Caco-2 (cell line): Measurements from ENCODE around the gene ENPP7. TPM values are rescaled to one million over a fixed set of nuclear protein-coding genes. Genes with fewer than 3 reads are reported as not detected.

ENCODE experiments used
- BruUV-seq: library from RNA; stranded (reverse); fragments of 400-500 nt; replicated peaks from 2 replicates; lab custom pipeline; 2021; lab: Mats Ljungman, UMichigan
- CTCF ChIA-PET: fragments of 300-600 bp; sonication (Branson Sonifier 250); formaldehyde crosslinking; loops from one replicate; lab custom pipeline; 2022; ENCODE audit warnings: antibody characterized with exemption; lab: Charles Lee
- POLR2A ChIA-PET: fragments of 300-600 bp; sonication (Branson Sonifier 250); formaldehyde crosslinking; loops from one replicate; lab custom pipeline; 2022; ENCODE audit warnings: antibody characterized with exemption; lab: Charles Lee
- DNase-seq, 2 experiments: peaks; one replicate each; pipeline versions ENCODE4 v3.0.0 to v3.0.0-alpha.2; 2020 to 2022
- H3K27me3 ChIP-seq: replicated peaks from 2 replicates; pipeline ENCODE4 v1.6.0; 2011; ENCODE audit warnings: low read length; ENCODE audit not compliant: control insufficient read depth, insufficient read depth
- H3K36me3 ChIP-seq: 2 replicates; pipeline ENCODE4 v1.5.1; 2011; ENCODE audit warnings: low read length; ENCODE audit not compliant: control insufficient read depth, insufficient read depth
- H3K4me1 ChIP-seq: fragments of 250-450 bp; sonication (Bioruptor Pico); 2 replicates; pipeline ENCODE4 v1.5.1; 2020; ENCODE audit warnings: mild to moderate bottlenecking
- H3K4me3 ChIP-seq: 2 replicates; pipeline ENCODE4 v1.5.1; 2011; ENCODE audit warnings: low read depth, mild to moderate bottlenecking, control low read depth, low read length
- H3K9me3 ChIP-seq: fragments of 250-450 bp; sonication (Bioruptor Pico); 2 replicates; pipeline ENCODE4 v1.5.1; 2020; ENCODE audit warnings: mild to moderate bottlenecking, moderate library complexity
- H3K27ac Mint-ChIP-seq: one replicate; pipeline ENCODE4 v1.8.0; 2022; ENCODE audit warnings: mixed read lengths; ENCODE audit not compliant: unreplicated experiment
- H3K27me3 Mint-ChIP-seq: one replicate; pipeline ENCODE4 v1.8.0; 2022; ENCODE audit warnings: mixed read lengths; ENCODE audit not compliant: insufficient read depth, unreplicated experiment
- H3K36me3 Mint-ChIP-seq: one replicate; pipeline ENCODE4 v1.8.0; 2022; ENCODE audit warnings: mild to moderate bottlenecking, mixed read lengths; ENCODE audit not compliant: insufficient read depth, unreplicated experiment
- H3K4me1 Mint-ChIP-seq: one replicate; pipeline ENCODE4 v1.8.0; 2022; ENCODE audit warnings: low read depth, mixed read lengths; ENCODE audit not compliant: unreplicated experiment
- H3K4me3 Mint-ChIP-seq: one replicate; pipeline ENCODE4 v1.8.0; 2022; ENCODE audit warnings: mild to moderate bottlenecking, moderate library complexity, mixed read lengths; ENCODE audit not compliant: unreplicated experiment
- H3K9me3 Mint-ChIP-seq: one replicate; pipeline ENCODE4 v1.8.0; 2022; ENCODE audit warnings: mixed read lengths; ENCODE audit not compliant: unreplicated experiment
- CTCF ChIP-seq, 2 experiments: fragments of 200-600 bp in 1 of 2; IDR thresholded peaks; 1 replicate in 1 of 2; 2 replicates in 1 of 2; pipeline versions ENCODE4 v1.5.1 to v1.8.0; 2011 to 2022; ENCODE audit warnings: antibody characterized with exemption in 1 of 2, control low read depth in 1 of 2, inconsistent platforms in 1 of 2, low read depth in 1 of 2, low read length in 1 of 2, mild to moderate bottlenecking in 1 of 2, moderate library complexity in 1 of 2; ENCODE audit not compliant: insufficient read depth in 1 of 2, severe bottlenecking in 1 of 2, unreplicated experiment in 1 of 2
- intact Hi-C: fragments of 100-400 bp; cut with micrococcal nuclease; formaldehyde crosslinking; loops from one replicate; pipeline ENCODE4 v1.10.0; 2022; ENCODE audit not compliant: unreplicated experiment
- total RNA-seq: library from RNA; stranded (reverse); gene quantifications from 2 replicates; pipeline ENCODE4 v1.2.3, GENCODE V29; 2022

Gene ENPP7
- total RNA-seq, 1 experiment from 2014 or later, result 0.34 TPM

- Histone ChIP-seq H3K27me3 (no peaks in the 10 kb centered on the region), H3K9me3 (no peaks in the 10 kb centered on the region), H3K4me1 (peaks cover 62% of the 10 kb centered on the region), H3K4me3 (peak overlapping the region; percentile 56), H3K36me3 (no peaks in the 10 kb centered on the region)
- peak; percentile 92 to 94 for DNase-seq
- no TSS peak for BruUV-seq
- POLR2A ChIA-PET, result interaction anchor here (0.5 to 2.7 kb wide), 11 partner anchors 21 to 183 kb away, joined by 3 to 40 read pairs (median 7); partner anchors contain the start of genes CBX4 and CBX8
- CTCF ChIA-PET, result interaction anchor here (0.6 to 3.3 kb wide), 20 partner anchors 21 to 597 kb away, joined by 3 to 37 read pairs (median 5); partner anchors contain the start of genes CBX8 and GAA
- Mint-ChIP-seq H3K27ac (peak overlapping the region; percentile 76), H3K27me3 (no peaks in the 10 kb centered on the region), H3K36me3 (peaks cover 8% of the 10 kb centered on the region), H3K4me3 (peak overlapping the region; percentile 75), H3K4me1 (peaks cover 21% of the 10 kb centered on the region), H3K9me3 (no peaks in the 10 kb centered on the region)
- intact Hi-C loops, result loop anchor here (1.0 to 2.0 kb wide), 6 partner anchors 15 to 250 kb away; partner anchors contain the start of genes CBX2 and CBX8
- TF ChIP-seq CTCF (IDR thresholded peaks at IDR 0.05; ENCODE audit: insufficient read depth in 1 of 2, low read depth in 1 of 2, low read length in 1 of 2, severe bottlenecking in 1 of 2, unreplicated experiment in 1 of 2), result no peak
Measured at GRCh38 chr17:79742951-79743476, 12.3 kb downstream of the ENPP7 start.

- H3K27me3 ChIP-seq, result no peaks in the 10 kb centered on the region
- no peaks in the 10 kb centered on the region for H3K9me3 ChIP-seq
- no peak for TF ChIP-seq CTCF (IDR thresholded peaks at IDR 0.05; ENCODE audit: insufficient read depth in 1 of 2, low read depth in 1 of 2, low read length in 1 of 2, severe bottlenecking in 1 of 2, unreplicated experiment in 1 of 2)
- H3K4me1 ChIP-seq, result peaks cover 62% of the 10 kb centered on the region
- Mint-ChIP-seq H3K4me1 (peaks cover 21% of the 10 kb centered on the region), H3K27ac (peak overlapping the region; percentile 76), H3K9me3 (no peaks in the 10 kb centered on the region), H3K4me3 (peak overlapping the region; percentile 75), H3K36me3 (peaks cover 8% of the 10 kb centered on the region), H3K27me3 (no peaks in the 10 kb centered on the region)
- BruUV-seq, result no TSS peak
- no peak for DNase-seq
- ChIA-PET POLR2A (interaction anchor here (1.0 to 2.7 kb wide), 4 partner anchors 35 to 97 kb away, joined by 3 to 40 read pairs (median 18); partner anchors contain the start of genes CBX4 and CBX8), CTCF (interaction anchor here (1.2 to 3.3 kb wide), 8 partner anchors 21 to 265 kb away, joined by 4 to 30 read pairs (median 6); partner anchors contain the start of gene CBX8)
- intact Hi-C loops, result loop anchor here (1.0 to 2.0 kb wide), 6 partner anchors 15 to 249 kb away; partner anchors contain the start of genes CBX2 and CBX8
- H3K36me3 ChIP-seq, result no peaks in the 10 kb centered on the region
- H3K4me3 ChIP-seq, result no peak overlapping the region
Measured at GRCh38 chr17:79743614-79744013, 12.9 kb downstream of the ENPP7 start.

GRCh38 chr17:79745641-79746105 is 14.9 kb downstream of the ENPP7 start:
- Histone ChIP-seq H3K9me3 (no peaks in the 10 kb centered on the region), H3K4me1 (peaks cover 44% of the 10 kb centered on the region), H3K36me3 (no peaks in the 10 kb centered on the region), H3K4me3 (no peak overlapping the region), H3K27me3 (no peaks in the 10 kb centered on the region)
- ChIA-PET POLR2A (interaction anchor here (0.6 to 2.2 kb wide), 5 partner anchors 14 to 88 kb away, joined by 3 to 12 read pairs (median 4); partner anchors contain the start of gene CBX8), CTCF (interaction anchor here (0.8 to 2.1 kb wide), 10 partner anchors 23 to 356 kb away, joined by 4 to 24 read pairs (median 7); partner anchors contain the start of genes CBX2, CBX4, CBX8 and GAA)
- peak in 1 of 2 experiments; percentile 48 for DNase-seq
- H3K27me3 Mint-ChIP-seq, result no peaks in the 10 kb centered on the region
- H3K4me1 Mint-ChIP-seq, result peaks cover 10% of the 10 kb centered on the region
- peak overlapping the region; percentile 50 for H3K27ac Mint-ChIP-seq
- no TSS peak for BruUV-seq
- TF ChIP-seq CTCF (IDR thresholded peaks at IDR 0.05; ENCODE audit: insufficient read depth in 1 of 2, low read depth in 1 of 2, low read length in 1 of 2, severe bottlenecking in 1 of 2, unreplicated experiment in 1 of 2), result no peak
- H3K4me3 Mint-ChIP-seq, result no peak overlapping the region
- intact Hi-C loops, result loop anchor here (1.0 kb wide), 1 partner anchor 55 kb away; no protein-coding TSS in a partner anchor
- no peaks in the 10 kb centered on the region for H3K9me3 Mint-ChIP-seq
- H3K36me3 Mint-ChIP-seq, result peaks cover 8% of the 10 kb centered on the region
